ENCODE measurements around the gene SAPCD2.

Gene SAPCD2

DNA sequence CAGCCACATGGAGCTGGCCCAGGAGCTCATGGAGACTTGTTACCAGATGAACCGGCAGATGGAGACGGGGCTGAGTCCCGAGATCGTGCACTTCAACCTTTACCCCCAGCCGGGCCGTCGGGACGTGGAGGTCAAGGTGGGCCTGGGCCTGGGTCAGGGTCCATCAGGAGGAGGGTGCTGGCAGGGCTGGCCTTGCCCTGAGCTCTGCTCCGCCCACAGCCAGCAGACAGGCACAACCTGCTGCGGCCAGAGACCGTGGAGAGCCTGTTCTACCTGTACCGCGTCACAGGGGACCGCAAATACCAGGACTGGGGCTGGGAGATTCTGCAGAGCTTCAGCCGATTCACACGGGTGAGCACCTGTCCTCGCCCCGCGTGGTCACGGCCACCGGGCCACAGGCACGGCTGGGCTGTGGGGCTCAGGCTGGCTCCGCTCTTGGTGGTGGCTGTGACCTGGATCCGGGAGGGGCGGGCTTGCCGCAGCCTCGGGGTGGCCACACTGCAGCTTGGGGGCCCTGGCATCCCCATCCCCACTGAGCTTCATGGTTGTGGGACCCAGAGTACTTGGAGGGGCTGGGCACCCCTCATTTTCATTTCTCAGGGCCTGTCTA, 37.1 kb upstream of the SAPCD2 start:
- no peak for DNase-seq (ENCODE audit: low read depth in 2 of 2, low spot score in 1 of 2)

DNA sequence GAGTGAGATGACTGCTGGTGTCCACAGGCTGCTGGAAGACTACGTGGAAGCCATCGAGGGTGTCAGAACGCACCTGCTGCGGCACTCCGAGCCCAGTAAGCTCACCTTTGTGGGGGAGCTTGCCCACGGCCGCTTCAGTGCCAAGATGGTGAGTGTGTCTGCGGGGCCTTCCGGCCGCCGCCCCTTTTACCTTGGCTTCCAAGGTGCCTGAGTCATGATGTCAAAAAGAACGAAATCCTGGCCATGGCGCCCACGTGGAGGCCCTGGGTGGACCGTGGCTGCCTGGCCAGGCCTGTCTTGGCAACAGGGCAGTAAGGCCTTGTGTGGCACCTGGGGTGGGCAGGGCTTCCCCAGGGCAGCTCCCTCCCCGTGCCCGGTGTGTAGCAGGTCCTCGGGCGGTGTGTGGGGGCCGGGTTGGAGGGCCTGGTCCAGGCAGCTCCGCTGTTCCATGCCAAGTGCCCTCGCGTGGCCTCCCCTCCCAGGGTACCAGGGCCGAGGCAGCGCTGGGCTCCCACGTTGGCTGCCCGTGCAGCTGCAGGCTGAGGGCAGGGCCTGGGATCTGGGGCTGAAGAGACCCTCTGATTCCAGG, 36.4 kb upstream of the SAPCD2 start:
- DNase-seq (ENCODE audit: low read depth in 2 of 2, low spot score in 1 of 2) = no peak

DNA sequence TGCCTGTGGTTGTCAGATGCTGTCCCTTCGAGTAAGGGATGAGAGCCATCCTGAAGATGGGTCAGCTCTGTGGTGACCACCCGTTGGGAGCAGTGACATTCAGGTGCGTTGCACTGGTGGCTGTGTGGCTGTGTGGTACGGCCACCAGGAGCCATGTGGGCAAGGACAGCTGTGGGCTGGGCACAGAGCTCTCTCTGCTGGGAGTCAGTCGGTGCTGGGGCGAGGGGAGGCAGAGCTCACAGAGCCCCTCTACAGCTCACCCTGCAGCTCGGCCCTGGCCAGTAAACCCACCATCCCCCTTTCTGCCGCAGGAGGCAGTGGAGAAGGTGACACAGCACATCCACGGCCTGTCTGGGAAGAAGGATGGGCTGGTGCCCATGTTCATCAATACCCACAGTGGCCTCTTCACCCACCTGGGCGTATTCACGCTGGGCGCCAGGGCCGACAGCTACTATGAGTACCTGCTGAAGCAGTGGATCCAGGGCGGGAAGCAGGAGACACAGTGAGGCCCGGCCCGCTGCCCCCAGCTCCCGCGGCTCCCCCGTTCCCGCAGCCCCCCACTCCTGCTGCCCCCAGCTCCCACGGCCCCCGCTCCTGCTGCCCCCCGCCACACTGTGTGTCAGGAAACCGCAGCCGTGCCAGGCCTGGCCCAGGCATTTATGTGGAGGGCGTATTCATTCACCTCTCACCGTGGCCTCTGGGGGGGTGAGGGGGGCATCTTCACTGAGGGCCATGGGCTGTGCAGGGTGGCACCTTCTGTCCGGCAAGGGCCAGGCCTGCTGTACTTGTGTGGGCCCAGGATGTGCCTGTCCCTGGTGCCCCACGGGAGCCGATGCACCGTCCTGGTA, 35.7 kb upstream of the SAPCD2 start:
- DNase-seq (ENCODE audit: low read depth in 2 of 2, low spot score in 1 of 2) = no peak

DNA sequence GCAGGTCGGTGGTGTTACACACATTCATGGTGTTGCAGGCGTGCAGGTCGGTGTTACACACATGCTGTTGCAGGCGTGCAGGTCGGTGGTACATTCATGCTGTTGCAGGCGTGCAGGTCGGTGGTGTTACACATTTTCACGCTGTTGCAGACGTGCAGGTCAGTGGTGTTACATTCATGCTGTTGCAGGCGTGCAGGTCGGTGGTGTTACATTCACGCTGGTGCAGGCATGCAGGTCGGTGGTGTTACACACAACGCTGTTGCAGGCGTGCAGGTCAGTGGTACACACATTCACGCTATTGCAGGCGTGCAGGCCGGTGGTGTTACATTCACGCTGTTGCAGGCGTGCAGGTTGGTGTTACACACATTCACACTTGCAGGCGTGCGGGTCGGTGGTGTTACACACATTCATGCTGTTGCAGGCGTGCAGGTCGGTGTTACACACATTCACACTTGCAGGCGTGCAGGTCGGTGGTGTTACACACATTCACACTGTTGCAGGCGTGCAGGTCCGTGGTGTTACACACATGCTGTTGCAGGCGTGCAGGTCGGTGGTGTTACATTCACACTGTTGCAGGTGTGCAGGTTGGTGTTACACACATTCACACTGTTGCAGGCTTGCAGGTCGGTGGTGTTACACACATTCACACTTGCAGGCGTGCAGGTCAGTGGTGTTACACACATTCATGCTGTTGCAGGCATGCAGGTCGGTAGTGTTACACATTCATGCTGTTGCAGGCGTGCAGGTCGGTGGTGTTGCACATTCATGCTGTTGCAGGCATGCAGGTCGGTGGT, 33.0 kb upstream of the SAPCD2 start:
- DNase-seq (ENCODE audit: low read depth in 2 of 2, low spot score in 1 of 2) = no peak

DNA sequence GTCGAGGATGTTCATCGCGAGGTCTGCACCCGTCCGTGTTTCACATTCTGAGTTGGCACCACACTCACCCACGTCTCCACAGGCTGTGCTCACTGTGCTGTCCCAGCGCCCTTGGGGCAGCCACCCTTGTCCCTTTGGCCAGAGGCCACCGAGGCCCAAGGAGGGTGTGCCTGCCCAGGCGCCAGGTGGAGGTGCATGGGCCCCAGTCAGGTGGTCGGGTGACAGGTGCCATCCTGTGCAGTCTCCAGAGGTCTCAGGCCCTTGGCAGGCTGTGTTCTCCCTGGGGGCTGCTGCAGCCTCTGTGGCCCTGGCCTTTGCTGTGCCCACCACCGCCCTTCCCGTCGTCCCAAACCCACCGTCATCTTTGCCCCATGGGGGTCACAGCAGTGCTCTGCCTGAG, 28.9 kb upstream of the SAPCD2 start:
- no peak for DNase-seq (ENCODE audit: low read depth in 2 of 2, low spot score in 1 of 2)

DNA sequence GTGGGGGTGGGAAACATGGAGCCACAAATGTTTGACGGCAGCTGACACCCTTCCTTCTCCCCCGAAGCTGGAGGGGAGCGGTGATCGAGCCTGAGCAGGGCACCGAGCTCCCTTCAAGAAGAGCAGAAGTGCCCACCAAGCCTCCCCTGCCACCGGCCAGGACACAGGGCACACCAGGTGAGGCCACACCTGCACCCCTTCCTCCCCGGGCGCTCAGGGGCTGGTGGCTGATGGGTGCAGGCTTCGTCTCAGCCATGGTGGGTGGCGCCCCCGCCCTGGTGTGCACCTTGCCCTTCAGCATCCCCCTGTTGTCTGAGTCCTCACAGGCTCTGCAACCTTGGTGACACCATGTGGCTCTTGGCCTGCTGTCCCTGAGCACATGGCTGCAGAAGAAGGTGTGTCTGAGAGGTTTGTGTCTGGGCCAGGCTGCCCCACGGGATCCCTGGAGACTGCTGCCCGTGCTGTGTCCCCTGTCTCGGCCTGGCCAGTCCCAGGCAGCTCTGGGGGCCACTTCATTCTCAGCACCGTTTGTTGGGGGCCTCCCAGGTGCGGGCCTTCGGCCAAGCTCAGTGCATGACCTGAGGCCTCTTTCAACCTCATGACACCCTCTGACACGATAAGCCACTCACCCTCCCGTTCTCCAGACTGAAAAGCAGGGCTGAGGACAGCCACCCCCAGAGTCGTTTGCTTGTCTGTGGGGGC, 27.6 kb upstream of the SAPCD2 start:
- DNase-seq (ENCODE audit: low read depth in 2 of 2, low spot score in 1 of 2) = no peak

DNA sequence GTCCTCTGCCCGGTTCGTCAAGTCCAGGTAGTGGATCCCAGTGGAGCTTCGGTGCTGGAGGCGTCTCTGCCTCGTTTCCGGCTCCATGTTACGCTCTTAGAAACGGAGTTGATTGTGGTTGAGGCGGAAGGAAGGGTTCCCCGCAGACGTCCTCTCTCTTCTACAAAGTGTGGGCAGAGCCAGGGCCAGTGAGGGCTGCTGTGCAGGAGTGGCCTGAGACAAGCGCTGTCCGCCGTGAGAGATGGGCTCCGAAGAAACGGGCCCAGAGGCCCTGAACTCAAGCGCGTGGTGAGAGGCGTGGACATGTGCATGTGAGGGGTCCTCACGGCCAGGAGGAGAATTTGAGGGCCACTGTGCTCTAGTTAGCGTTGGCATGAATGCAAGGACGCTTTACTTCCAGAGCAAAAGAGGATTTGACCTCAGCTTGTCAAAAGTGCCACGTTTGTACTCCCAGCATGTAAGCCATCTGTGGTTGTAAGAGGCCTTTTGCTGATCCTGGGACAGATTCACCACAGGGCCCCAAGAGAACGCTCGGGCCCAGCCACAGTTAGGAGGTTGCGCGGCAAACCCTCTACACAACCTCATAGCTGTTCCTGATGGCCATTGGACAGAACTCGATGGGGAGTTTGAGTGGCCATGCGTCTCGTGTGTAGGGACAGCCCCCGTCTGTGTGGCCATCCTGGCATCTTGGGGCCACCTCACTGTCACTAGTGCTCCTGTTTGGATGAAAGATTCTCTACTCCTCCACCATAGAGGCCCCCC, 26.6 kb upstream of the SAPCD2 start:
- DNase-seq (ENCODE audit: low read depth in 2 of 2, low spot score in 1 of 2) = no peak

DNA sequence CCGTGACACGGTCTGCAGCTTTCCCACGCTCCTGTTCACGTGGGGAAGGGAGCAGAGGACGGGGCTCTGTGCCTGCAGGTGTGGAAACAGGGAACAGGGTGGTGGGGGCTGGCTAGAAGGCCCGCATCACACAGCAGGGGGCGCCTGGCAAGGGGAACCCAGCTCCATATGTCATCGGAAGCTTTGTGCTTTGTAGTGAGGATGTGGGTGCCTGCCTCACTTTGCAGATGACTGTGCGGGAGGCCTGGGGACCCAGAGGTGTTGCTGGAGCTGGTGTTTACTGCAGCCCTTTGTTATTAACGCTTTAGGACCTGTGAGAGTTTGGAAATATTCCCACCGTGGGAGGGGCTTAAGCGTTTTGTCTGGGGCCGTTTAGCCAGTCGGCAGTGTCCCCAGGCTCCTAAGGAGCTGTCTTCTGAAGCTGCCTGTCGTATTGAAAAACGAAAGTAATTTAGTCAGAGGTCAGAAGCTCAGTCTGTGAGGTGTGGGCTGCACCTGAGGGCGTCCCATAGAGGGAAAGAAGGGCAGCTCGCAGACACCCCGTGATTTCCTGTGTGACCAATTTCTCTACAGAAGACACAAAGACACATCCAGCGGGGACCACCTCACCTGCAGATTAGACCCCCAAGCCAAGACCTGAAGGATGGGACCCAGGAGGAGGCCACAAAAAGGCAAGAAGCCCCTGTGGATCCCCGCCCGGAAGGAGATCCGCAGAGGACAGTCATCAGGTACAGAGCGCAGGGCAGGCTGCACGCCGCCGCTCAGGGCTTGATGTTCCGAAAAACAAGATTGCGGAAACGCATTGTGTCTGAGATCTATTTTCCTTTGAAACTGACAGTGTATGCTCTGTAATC, 25.5 kb upstream of the SAPCD2 start:
- peak; percentile 58 to 73 for DNase-seq (ENCODE audit: low read depth in 2 of 2, low spot score in 1 of 2)

DNA sequence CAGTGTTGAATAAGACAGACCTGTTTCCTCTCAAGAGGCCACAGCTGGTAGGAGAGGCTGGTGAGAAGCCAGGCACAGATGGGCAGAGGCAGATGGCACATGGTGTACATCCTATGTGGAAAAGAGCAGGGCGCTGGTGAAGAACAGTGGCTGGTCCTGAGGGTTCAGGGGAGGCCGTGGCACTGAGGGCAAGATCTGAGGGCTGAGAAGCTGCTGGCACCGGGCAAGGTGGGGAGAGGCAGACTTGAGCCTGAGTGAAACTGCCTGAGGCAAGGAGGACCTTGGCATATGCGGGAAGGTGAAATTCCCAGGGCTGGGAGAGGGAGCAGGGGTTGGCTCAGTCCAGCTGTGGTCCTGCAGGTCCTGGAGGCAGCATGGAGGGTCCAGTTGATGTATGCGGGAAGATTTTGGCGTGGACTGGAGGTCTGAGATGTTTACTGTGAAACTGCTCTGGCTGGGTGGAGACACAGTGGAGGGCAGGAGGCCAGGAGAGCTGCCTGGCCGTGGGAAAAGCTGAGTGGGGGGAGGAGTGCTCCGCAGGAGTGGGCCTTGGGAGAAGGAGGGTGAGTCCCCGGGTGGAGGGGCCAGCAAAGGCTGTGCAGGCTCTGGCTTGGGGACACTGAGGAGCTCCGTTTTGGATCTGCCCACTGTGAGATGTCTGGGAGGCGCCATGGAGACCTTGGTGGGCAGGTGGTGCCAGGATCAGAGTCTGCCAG, 19.0 kb upstream of the SAPCD2 start:
- DNase-seq (ENCODE audit: low read depth in 2 of 2, low spot score in 1 of 2) = no peak

DNA sequence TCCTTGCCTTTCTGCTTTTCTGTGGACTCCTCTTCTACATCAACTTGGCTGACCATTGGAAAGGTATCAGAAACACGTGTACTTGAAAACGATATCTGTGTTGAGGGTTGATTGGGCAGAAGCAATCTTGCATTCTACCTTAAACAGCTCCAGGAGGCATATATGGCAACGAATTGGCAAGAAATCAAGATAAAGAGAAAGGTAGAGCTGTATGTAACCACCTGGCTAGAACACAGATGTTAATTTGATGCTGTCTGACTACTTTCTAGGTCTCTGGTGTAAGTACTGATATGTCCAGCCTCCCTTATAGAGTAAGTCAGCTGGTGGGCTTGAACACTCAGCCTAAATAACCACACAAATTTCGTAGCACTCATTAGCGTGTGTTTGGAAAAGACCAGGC, 17.8 kb upstream of the SAPCD2 start:
- DNase-seq (ENCODE audit: low read depth in 2 of 2, low spot score in 1 of 2) = no peak

DNA sequence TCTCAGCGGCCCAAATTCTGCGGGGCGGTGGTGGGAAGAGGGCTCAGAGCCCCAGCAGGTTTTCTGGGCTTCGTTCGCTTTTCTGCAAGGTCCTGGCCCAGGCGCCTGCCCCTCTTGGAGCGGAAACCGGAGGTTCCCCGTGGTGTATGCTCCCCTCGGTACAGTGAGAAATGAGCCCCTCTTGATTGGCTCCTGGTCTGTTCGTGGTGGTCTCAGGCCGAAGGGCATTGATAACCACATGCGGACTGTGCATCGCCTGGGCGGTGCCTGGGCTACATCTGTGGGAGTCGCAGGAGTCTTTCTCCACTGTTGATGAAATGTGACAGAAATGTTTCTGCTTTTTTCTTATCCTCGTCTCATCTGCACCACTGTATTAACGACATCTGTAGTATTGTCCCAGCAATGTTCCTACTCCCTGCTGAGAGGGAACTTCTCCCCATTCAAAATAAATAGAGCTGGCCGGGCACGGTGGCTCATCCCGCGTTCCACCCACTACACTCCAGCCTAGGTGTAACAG, 17.1 kb upstream of the SAPCD2 start:
- no peak for DNase-seq (ENCODE audit: low read depth in 2 of 2, low spot score in 1 of 2)

DNA sequence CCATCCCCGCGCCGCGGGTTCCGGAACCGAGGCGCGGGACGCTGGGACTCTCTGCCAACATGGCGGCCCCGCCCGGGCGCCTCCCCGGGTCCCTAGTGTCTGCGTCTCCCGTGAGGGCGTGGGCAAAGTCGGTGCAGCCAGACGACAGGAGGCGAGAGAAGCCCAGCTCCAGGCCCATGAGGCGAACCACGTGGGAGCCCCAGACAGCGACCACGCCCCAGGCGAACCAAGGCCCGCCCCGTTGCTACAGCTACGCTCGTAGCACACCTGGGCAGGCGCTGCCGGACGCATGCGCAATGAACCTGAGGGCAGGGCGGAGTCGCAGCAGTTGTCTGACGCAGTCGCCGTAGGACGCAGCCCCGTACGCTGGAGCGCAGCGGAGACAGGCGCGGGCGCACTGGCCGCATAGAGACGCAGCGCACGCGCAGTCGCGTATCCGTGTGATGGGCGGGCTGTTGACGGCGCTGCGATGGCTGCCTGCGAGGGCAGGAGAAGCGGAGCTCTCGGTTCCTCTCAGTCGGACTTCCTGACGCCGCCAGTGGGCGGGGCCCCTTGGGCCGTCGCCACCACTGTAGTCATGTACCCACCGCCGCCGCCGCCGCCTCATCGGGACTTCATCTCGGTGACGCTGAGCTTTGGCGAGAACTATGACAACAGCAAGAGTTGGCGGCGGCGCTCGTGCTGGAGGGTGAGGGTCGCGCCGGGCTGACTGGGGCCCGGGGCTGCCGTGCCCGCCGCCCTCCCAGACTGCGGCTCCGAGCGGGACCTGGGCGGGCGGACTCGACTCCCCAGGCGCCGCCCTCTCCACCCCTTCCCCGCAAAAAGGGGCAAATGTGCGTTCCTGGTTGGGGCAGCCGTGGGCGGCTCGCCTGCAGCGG, 16.4 kb upstream of the SAPCD2 start, which contains the start of gene MAN1B1:
Gene MAN1B1, plus strand, starts transcription at position 455 of the 878 bp plus-strand sequence. Its CDS starts 15 bp downstream, at position 470.
- peak; percentile 94 to 98 for DNase-seq (ENCODE audit: low read depth in 2 of 2, low spot score in 1 of 2)

DNA sequence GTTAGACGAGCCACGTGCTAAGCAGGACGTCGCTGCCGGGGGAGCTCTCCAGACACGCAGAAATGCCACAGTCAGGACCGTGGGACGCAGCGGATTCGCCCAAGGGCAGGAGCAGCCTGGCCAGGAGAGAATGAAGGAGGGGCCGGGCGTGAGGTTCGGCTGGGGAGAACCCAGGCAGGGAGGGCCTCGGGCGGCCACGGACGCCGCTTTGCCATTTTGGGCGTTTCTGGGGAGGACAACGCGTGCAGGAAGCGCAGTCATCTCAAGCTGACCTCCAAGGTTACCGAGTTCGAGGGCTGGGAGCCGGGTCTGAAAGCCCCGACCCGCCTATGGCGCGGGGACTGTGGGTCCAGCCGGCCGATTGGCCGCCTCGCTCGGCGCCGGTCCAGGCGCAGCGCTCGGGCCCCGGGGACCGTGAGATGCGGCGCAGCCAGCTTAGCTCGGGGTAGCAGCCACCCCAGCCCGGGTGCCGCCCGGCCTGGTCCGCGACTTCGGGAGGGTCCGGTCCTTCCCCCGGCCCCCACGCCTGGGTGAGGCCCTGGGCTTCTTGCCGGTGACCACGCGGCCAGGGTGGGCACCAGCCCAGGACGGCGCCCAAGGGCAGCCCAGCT, 15.7 kb upstream of the SAPCD2 start:
- DNase-seq (ENCODE audit: low read depth in 2 of 2, low spot score in 1 of 2) = no peak

DNA sequence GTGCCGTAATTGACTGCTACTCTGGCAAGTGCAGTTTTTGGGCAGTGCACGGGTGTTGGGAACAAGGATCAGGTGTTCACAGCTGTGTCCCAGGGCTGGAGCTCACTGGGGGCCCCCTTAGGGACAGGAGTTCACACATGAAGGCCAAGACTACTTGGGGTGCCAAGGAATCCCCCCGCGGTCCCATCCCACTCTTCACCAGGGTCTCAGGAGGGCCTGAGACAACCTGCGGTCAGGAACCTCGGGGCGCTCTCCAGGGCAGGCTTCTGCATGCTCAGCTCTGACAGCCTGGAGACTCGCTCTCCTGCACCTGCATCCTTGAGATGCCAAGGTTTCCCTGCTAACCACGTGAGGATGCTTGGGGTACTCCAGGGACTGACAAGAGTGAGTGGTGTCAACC, 14.2 kb upstream of the SAPCD2 start:
- DNase-seq (ENCODE audit: low read depth in 2 of 2, low spot score in 1 of 2) = no peak

DNA sequence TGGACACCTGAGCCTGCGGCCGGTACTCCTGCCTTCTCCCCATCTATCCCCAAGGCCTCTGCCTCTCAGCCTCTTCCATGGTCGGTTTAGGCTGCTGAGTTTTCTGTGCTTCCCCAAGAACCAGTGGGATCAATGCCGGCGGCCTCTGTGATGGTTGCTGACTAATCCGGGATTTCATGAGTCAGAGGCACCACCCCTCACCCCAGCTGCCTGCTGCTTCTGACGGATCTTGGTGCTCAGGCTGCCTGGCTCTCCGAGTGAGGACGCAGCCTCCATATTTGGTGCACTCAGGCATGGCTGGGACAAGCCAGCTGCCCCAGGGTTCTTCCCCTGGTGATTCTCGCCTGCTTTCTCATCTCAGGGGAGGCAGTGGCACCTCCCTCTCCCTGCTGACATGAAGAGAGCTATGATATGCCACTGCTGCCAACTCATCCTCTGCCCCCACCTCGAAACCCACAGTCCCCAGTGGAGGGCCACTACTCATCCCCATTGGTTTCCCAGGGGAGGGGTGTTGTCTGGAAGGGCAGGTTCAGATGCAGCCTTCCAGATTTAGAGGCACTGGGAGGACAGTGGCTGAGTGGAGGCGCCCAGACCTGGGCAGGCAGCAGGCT, 13.1 kb upstream of the SAPCD2 start:
- DNase-seq (ENCODE audit: low read depth in 2 of 2, low spot score in 1 of 2) = no peak

DNA sequence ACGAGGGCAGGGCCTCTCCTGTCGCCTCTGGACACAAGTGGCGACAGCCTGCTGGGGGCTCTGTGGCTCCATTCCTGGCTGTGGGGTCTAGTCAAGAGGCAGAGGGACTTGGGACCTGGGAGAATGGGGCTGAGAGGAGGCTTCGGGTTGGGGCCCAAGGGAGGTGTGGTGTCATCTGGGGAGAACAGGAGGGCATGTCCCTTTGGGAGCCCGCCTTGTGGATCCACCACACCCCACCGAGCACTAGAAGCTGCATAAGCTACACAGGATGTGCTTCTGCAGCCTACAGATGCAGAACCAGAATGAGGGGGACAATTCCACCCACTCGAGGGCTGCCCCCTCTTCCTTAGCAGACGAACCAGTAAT, 12.6 kb upstream of the SAPCD2 start:
- DNase-seq (ENCODE audit: low read depth in 2 of 2, low spot score in 1 of 2) = no peak
